ENCODE measurements around the gene EEF1A2. TPM values are rescaled to one million over a fixed set of nuclear protein-coding genes. Genes with fewer than 3 reads are reported as not detected.

EEF1A2 gene
- total RNA-seq (2014; rRNA removed; shearing (Covaris generic)): 47.5 and 58.1 TPM in 2 replicates

GRCh38 chr20:63498960-63499337, at the start of gene EEF1A2:
Gene EEF1A2, minus strand, starts transcription at chr20:63499083. Its CDS starts 1,320 bp downstream, at chr20:63497763.
- peak; percentile 68 for DNase-seq (ENCODE audit: low spot score)
- in situ Hi-C loops (cut with HindIII; ENCODE audit: low sequenced_read_pairs): no loop called here

- in situ Hi-C loops (cut with HindIII; ENCODE audit: low sequenced_read_pairs): no loop called here
- DNase-seq (ENCODE audit: low spot score): no peak
These were observed 49.7 kb upstream of the EEF1A2 start for GRCh38 chr20:63548542-63548941.

GRCh38 chr20:63547725-63548480, 49.0 kb upstream of the EEF1A2 start, which contains the start of gene SRMS:
Gene SRMS, minus strand, starts transcription at chr20:63547749. Its CDS starts 286 bp downstream, at chr20:63547463.
- in situ Hi-C loops (cut with HindIII; ENCODE audit: low sequenced_read_pairs): no loop called here
- no peak for DNase-seq (ENCODE audit: low spot score)

GRCh38 chr20:63546956-63547724, 48.3 kb upstream of the EEF1A2 start:
- no peak for DNase-seq (ENCODE audit: low spot score)
- in situ Hi-C loops (cut with HindIII; ENCODE audit: low sequenced_read_pairs): no loop called here

- DNase-seq (ENCODE audit: low spot score): no peak
- in situ Hi-C loops (cut with HindIII; ENCODE audit: low sequenced_read_pairs): no loop called here
These were observed 47.5 kb upstream of the EEF1A2 start for GRCh38 chr20:63546256-63546955.

- no peak for DNase-seq (ENCODE audit: low spot score)
- in situ Hi-C loops (cut with HindIII; ENCODE audit: low sequenced_read_pairs): no loop called here
These were observed 46.9 kb upstream of the EEF1A2 start for GRCh38 chr20:63545814-63546213.

- no peak for DNase-seq (ENCODE audit: low spot score)
These were observed 46.2 kb upstream of the EEF1A2 start for GRCh38 chr20:63544958-63545516.

GRCh38 chr20:63544241-63544957, 45.5 kb upstream of the EEF1A2 start:
- in situ Hi-C loops (cut with HindIII; ENCODE audit: low sequenced_read_pairs): no loop called here
- no peak for DNase-seq (ENCODE audit: low spot score)

More at GRCh38 chr20:63544958-63545516, 46.2 kb upstream of the EEF1A2 start:
- in situ Hi-C loops (cut with HindIII; ENCODE audit: low sequenced_read_pairs): no loop called here

- in situ Hi-C loops (cut with HindIII; ENCODE audit: low sequenced_read_pairs): no loop called here
- DNase-seq (ENCODE audit: low spot score): no peak
These were observed 44.9 kb upstream of the EEF1A2 start for GRCh38 chr20:63543733-63544132.

- DNase-seq (ENCODE audit: low spot score): no peak
- in situ Hi-C loops (cut with HindIII; ENCODE audit: low sequenced_read_pairs): no loop called here
These were observed 44.2 kb upstream of the EEF1A2 start for GRCh38 chr20:63543131-63543530.

GRCh38 chr20:63542696-63543095, 43.8 kb upstream of the EEF1A2 start:
- in situ Hi-C loops (cut with HindIII; ENCODE audit: low sequenced_read_pairs): no loop called here
- DNase-seq (ENCODE audit: low spot score): no peak

- no peak for DNase-seq (ENCODE audit: low spot score)
- in situ Hi-C loops (cut with HindIII; ENCODE audit: low sequenced_read_pairs): no loop called here
These were observed 43.2 kb upstream of the EEF1A2 start for GRCh38 chr20:63542031-63542559.

GRCh38 chr20:63541371-63541770, 42.5 kb upstream of the EEF1A2 start:
- in situ Hi-C loops (cut with HindIII; ENCODE audit: low sequenced_read_pairs): no loop called here
- no peak for DNase-seq (ENCODE audit: low spot score)

- DNase-seq (ENCODE audit: low spot score): peak; percentile 50
- in situ Hi-C loops (cut with HindIII; ENCODE audit: low sequenced_read_pairs): no loop called here
These were observed 41.7 kb upstream of the EEF1A2 start for GRCh38 chr20:63540417-63541186.

- DNase-seq (ENCODE audit: low spot score): no peak
- in situ Hi-C loops (cut with HindIII; ENCODE audit: low sequenced_read_pairs): no loop called here
These were observed 40.8 kb upstream of the EEF1A2 start for GRCh38 chr20:63539441-63540370.

- in situ Hi-C loops (cut with HindIII; ENCODE audit: low sequenced_read_pairs): no loop called here
- DNase-seq (ENCODE audit: low spot score): no peak
These were observed 40.2 kb upstream of the EEF1A2 start for GRCh38 chr20:63539092-63539430.

Measured in G401 (cell line).